H9 (cell line): ENCODE measurements around the gene ZNF622. TPM values are rescaled to one million over a fixed set of nuclear protein-coding genes. Genes with fewer than 3 reads are reported as not detected.

Source experiments
- DNase-seq: peaks from one replicate; pipeline ENCODE4 v3.0.0-alpha.2; 2017
- H2AFZ ChIP-seq: one replicate; pipeline ENCODE4 v1.6.1; 2013; ENCODE audit warnings: mild to moderate bottlenecking, low read length, control low read depth, moderate library complexity
- H2AK5ac ChIP-seq: 2 replicates; pipeline ENCODE4 v1.6.1; 2013; ENCODE audit warnings: low read length, control low read depth, mixed read lengths; ENCODE audit not compliant: insufficient read length
- H2BK120ac ChIP-seq: one replicate; pipeline ENCODE4 v1.6.1; 2013; ENCODE audit warnings: low read depth, mild to moderate bottlenecking, low read length, control low read depth, inconsistent platforms; ENCODE audit not compliant: poor library complexity, severe bottlenecking
- H2BK12ac ChIP-seq: 2 replicates; pipeline ENCODE4 v1.6.1; 2013; ENCODE audit warnings: low read length, control low read depth, mixed read lengths, low read depth; ENCODE audit not compliant: insufficient read length
- H2BK15ac ChIP-seq: 2 replicates; pipeline ENCODE4 v1.6.1; 2013; ENCODE audit warnings: low read depth, low read length, control low read depth
- H2BK20ac ChIP-seq: one replicate; pipeline ENCODE4 v1.6.1; 2013; ENCODE audit warnings: low read depth, mild to moderate bottlenecking, low read length, control low read depth, inconsistent platforms; ENCODE audit not compliant: poor library complexity, severe bottlenecking
- H2BK5ac ChIP-seq: 2 replicates; pipeline ENCODE4 v1.6.1; 2013; ENCODE audit warnings: low read length, control low read depth, mixed read lengths; ENCODE audit not compliant: insufficient read length
- H3K14ac ChIP-seq: 2 replicates; pipeline ENCODE4 v1.6.1; 2013; ENCODE audit warnings: low read length, control low read depth; ENCODE audit not compliant: insufficient read depth
- H3K18ac ChIP-seq: 2 replicates; pipeline ENCODE4 v1.6.1; 2013; ENCODE audit warnings: low read depth, mild to moderate bottlenecking, mixed read lengths, low read length, control low read depth; ENCODE audit not compliant: insufficient read length
- H3K23ac ChIP-seq: 2 replicates; pipeline ENCODE4 v1.6.1; 2013; ENCODE audit warnings: low read length, control low read depth, mixed read lengths, low read depth; ENCODE audit not compliant: insufficient read length
- H3K23me2 ChIP-seq: 2 replicates; pipeline ENCODE4 v1.6.1; 2013; ENCODE audit warnings: low read depth, mild to moderate bottlenecking, mixed read lengths, low read length, control low read depth; ENCODE audit not compliant: insufficient read length, poor library complexity, severe bottlenecking
- H3K27ac ChIP-seq: 2 replicates; pipeline ENCODE4 v1.5.1; 2013; ENCODE audit warnings: low read length, control low read depth, mixed read lengths, low read depth; ENCODE audit not compliant: insufficient read length
- H3K27me3 ChIP-seq: 2 replicates; pipeline ENCODE4 v1.6.1; 2013; ENCODE audit warnings: low read length, control low read depth, inconsistent platforms; ENCODE audit not compliant: insufficient read depth
- H3K4ac ChIP-seq: 2 replicates; pipeline ENCODE4 v1.6.1; 2013; ENCODE audit warnings: low read depth, mild to moderate bottlenecking, control low read depth, inconsistent platforms, low read length, moderate library complexity
- H3K4me1 ChIP-seq: 2 replicates; pipeline ENCODE4 v1.6.1; 2013; ENCODE audit warnings: low read length, control low read depth, inconsistent platforms; ENCODE audit not compliant: insufficient read depth
- H3K4me2 ChIP-seq: 2 replicates; pipeline ENCODE4 v1.6.1; 2013; ENCODE audit warnings: low read length, control low read depth, mixed read lengths; ENCODE audit not compliant: insufficient read length, insufficient read depth
- H3K56ac ChIP-seq: 2 replicates; pipeline ENCODE4 v1.6.1; 2013; ENCODE audit warnings: low read depth, mild to moderate bottlenecking, mixed read lengths, low read length, control low read depth; ENCODE audit not compliant: insufficient read length
- H3K79me1 ChIP-seq: 2 replicates; pipeline ENCODE4 v1.6.1; 2013; ENCODE audit warnings: low read depth, mild to moderate bottlenecking, moderate library complexity, low read length, control low read depth, inconsistent platforms; ENCODE audit not compliant: insufficient read depth, poor library complexity, severe bottlenecking
- H3K79me2 ChIP-seq: 2 replicates; pipeline ENCODE4 v1.6.1; 2013; ENCODE audit warnings: low read length, control low read depth, inconsistent platforms; ENCODE audit not compliant: insufficient read depth
- H3K9ac ChIP-seq: 2 replicates; pipeline ENCODE4 v1.6.1; 2013; ENCODE audit warnings: low read length, control low read depth, mixed read lengths; ENCODE audit not compliant: insufficient read length; ENCODE audit errors: extremely low read depth
- H3K9me3 ChIP-seq: one replicate; pipeline ENCODE4 v1.6.1; 2013; ENCODE audit warnings: low read depth, low read length, inconsistent platforms; ENCODE audit not compliant: control insufficient read depth
- H3T11ph ChIP-seq: one replicate; pipeline ENCODE4 v1.6.1; 2013; ENCODE audit warnings: mild to moderate bottlenecking, low read length, control low read depth, inconsistent platforms
- H4K20me1 ChIP-seq: one replicate; pipeline ENCODE4 v1.6.1; 2013; ENCODE audit not compliant: control insufficient read depth, insufficient read length, insufficient read depth
- H4K5ac ChIP-seq: 2 replicates; pipeline ENCODE4 v1.6.1; 2013; ENCODE audit warnings: low read depth, mild to moderate bottlenecking, mixed read lengths, low read length, control low read depth; ENCODE audit not compliant: insufficient read length
- H4K8ac ChIP-seq: replicated peaks from 2 replicates; pipeline ENCODE4 v1.6.1; 2013; ENCODE audit warnings: low read length, control low read depth, mixed read lengths, low read depth; ENCODE audit not compliant: insufficient read length
- H4K91ac ChIP-seq: 2 replicates; pipeline ENCODE4 v1.6.1; 2013; ENCODE audit warnings: low read depth, mild to moderate bottlenecking, moderate library complexity, mixed read lengths, low read length, control low read depth; ENCODE audit not compliant: insufficient read length
- H3K27ac Mint-ChIP-seq, 3 experiments: 2 replicates in 2 of 3; 3 replicates in 1 of 3; pipeline ENCODE4 v1.8.0; 2020 to 2021; ENCODE audit warnings: mixed read lengths in 3 of 3, mild to moderate bottlenecking in 1 of 3, moderate library complexity in 1 of 3
- H3K27me3 Mint-ChIP-seq: 2 replicates; pipeline ENCODE4 v1.8.0; 2021; ENCODE audit warnings: low read depth, mild to moderate bottlenecking, moderate library complexity, mixed read lengths
- H3K36me3 Mint-ChIP-seq, 3 experiments: 2 replicates in 2 of 3; 3 replicates in 1 of 3; pipeline ENCODE4 v1.8.0; 2020 to 2021; ENCODE audit warnings: low read depth in 3 of 3, mixed read lengths in 3 of 3; ENCODE audit not compliant: insufficient read depth in 1 of 3
- H3K4me1 Mint-ChIP-seq, 2 experiments: 2 replicates each; pipeline ENCODE4 v1.8.0; 2020; ENCODE audit warnings: mixed read lengths in 2 of 2
- H3K4me3 Mint-ChIP-seq, 2 experiments: 2 replicates in 1 of 2; 3 replicates in 1 of 2; pipeline ENCODE4 v1.8.0; 2020 to 2021; ENCODE audit warnings: mild to moderate bottlenecking in 2 of 2, mixed read lengths in 2 of 2, moderate library complexity in 1 of 2
- H3K9me3 Mint-ChIP-seq, 2 experiments: 2 replicates in 1 of 2; 3 replicates in 1 of 2; pipeline ENCODE4 v1.8.0; 2020; ENCODE audit warnings: mild to moderate bottlenecking in 2 of 2, mixed read lengths in 2 of 2, moderate library complexity in 1 of 2
- CTCF ChIP-seq: fragments of 200-600 bp; sonication (generic); conservative IDR thresholded peaks from 3 replicates; pipeline ENCODE4 v1.8.0; 2021; ENCODE audit warnings: antibody characterized with exemption, mild to moderate bottlenecking
- WGBS: extraction: QIAGEN DNeasy Blood & Tissue Kit; methylation state at CpG from one replicate; pipeline ENCODE4 v1.1.7; 2013; ENCODE audit warnings: missing lambda C conversion rate, low lambda C conversion rate, mixed read lengths; ENCODE audit not compliant: insufficient read length; ENCODE audit errors: extremely low coverage; 5-methylcytosine and 5-hydroxymethylcytosine counted together
- total RNA-seq: library from RNA; stranded (reverse); gene quantifications from 2 replicates; pipeline ENCODE4 v1.2.1, GENCODE V29; 2021

Gene ZNF622
- total RNA-seq, 1 experiment from 2014 or later, result 42.2 TPM

- no peak overlapping the region for H2BK12ac ChIP-seq
- H2AFZ ChIP-seq, result no peak overlapping the region
- no peak overlapping the region for H3K9ac ChIP-seq
- TF ChIP-seq CTCF, result no peak
- no CpG with 5 or more reads among the region's 6 CpGs for WGBS
- H3K79me1 ChIP-seq, result no peaks in the 10 kb centered on the region
- DNase-seq, result no peak
- no peak overlapping the region for H3K18ac ChIP-seq
- H2BK20ac ChIP-seq, result no peak overlapping the region
- no peak overlapping the region for H2BK15ac ChIP-seq
- H3K56ac ChIP-seq, result no peak overlapping the region
- Mint-ChIP-seq H3K27ac (no peak overlapping the region), H3K4me1 (peaks cover 9 to 10% of the 10 kb centered on the region in 2 experiments), H3K9me3 (no peaks in the 10 kb centered on the region), H3K27me3 (no peaks in the 10 kb centered on the region), H3K36me3 (no peaks in the 10 kb centered on the region; a peak in 1 of 7 replicates), H3K4me3 (no peak overlapping the region)
- no peak overlapping the region for H4K91ac ChIP-seq
- no peaks in the 10 kb centered on the region for H3K23me2 ChIP-seq
- H2BK5ac ChIP-seq, result no peak overlapping the region
- H4K20me1 ChIP-seq, result no peaks in the 10 kb centered on the region
- no peak overlapping the region for H3K27ac ChIP-seq
- H3K4me1 ChIP-seq, result no peaks in the 10 kb centered on the region
- no peak overlapping the region for H2AK5ac ChIP-seq
- H2BK120ac ChIP-seq, result no peak overlapping the region
- no peaks in the 10 kb centered on the region for H3K79me2 ChIP-seq
- H3K4ac ChIP-seq, result no peak overlapping the region
- no peak overlapping the region for H3T11ph ChIP-seq
- no peak overlapping the region for H4K5ac ChIP-seq
- no peak overlapping the region for H4K8ac ChIP-seq
- H3K23ac ChIP-seq, result no peak overlapping the region
- H3K14ac ChIP-seq, result no peak overlapping the region
- no peak overlapping the region for H3K4me2 ChIP-seq
- H3K27me3 ChIP-seq, result no peaks in the 10 kb centered on the region
- H3K9me3 ChIP-seq, result no peaks in the 10 kb centered on the region
Measured at GRCh38 chr5:16505904-16506303, 40.3 kb upstream of the ZNF622 start.
